Gastrocnemius medialis (tissue), 4 donors: ENCODE data around the gene PEX7.

Experiments
- POLR2A ChIP-seq, 2 donors: fragments of 450-650 bp; IDR thresholded peaks; one replicate each; pipeline ENCODE4 v1.6.1; 2017; ENCODE audit warnings: antibody characterized with exemption in 2 of 2, mild to moderate bottlenecking in 2 of 2, moderate library complexity in 2 of 2
- TF ChIP-seq, protein P1 (sequence below), 5 experiments: fragments of 450-650 bp in 3 of 5; fragments of 200-600 bp in 2 of 5; sonication (generic) in 2 of 5; IDR thresholded peaks in 4 of 5; conservative IDR thresholded peaks in 1 of 5; 1 replicate in 4 of 5; 2 replicates in 1 of 5; pipeline ENCODE4 v1.5.1; 2016 to 2019; ENCODE audit warnings: antibody characterized with exemption in 5 of 5, mild to moderate bottlenecking in 3 of 5, moderate library complexity in 3 of 5

DNA sequence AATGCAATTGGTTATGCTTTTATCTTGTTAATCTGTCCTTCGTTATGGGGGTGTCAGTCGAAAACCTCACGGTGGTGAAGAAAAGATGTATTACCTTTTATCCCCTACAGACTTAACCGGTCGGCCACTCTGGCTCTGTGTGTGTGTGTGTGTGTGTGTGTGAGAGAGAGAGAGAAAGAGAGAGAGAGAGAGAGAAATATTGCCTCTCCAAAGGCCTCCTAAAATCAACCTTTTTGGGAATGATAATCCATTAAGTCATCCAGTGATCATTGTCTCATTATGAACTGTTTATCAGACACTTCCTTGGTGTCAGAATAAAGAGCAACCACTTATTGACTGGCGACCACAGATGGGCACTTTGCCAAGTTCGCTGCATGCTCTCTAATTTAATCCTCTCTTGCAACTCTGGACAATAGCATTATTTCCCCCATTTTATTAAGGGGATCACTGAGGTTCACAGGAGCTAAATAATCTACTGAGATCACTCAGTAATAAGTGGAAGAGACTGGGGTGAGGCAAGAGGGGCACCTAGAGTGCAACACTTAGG lies 130.4 kb downstream of the PEX7 start:
- TF ChIP-seq POLR2A (IDR thresholded peaks at IDR 0.05): no peak
- TF ChIP-seq, protein P1, sequence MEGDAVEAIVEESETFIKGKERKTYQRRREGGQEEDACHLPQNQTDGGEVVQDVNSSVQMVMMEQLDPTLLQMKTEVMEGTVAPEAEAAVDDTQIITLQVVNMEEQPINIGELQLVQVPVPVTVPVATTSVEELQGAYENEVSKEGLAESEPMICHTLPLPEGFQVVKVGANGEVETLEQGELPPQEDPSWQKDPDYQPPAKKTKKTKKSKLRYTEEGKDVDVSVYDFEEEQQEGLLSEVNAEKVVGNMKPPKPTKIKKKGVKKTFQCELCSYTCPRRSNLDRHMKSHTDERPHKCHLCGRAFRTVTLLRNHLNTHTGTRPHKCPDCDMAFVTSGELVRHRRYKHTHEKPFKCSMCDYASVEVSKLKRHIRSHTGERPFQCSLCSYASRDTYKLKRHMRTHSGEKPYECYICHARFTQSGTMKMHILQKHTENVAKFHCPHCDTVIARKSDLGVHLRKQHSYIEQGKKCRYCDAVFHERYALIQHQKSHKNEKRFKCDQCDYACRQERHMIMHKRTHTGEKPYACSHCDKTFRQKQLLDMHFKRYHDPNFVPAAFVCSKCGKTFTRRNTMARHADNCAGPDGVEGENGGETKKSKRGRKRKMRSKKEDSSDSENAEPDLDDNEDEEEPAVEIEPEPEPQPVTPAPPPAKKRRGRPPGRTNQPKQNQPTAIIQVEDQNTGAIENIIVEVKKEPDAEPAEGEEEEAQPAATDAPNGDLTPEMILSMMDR (IDR thresholded peaks at IDR 0.05 in 4 of 5, conservative IDR thresholded peaks at IDR 0.05 in 1 of 5): no peak
